Fibroblast of skin of left biceps (primary cell): ENCODE measurements around the gene LSR.

Source experiments
- DNase-seq, 2 experiments: peaks; one replicate each; pipeline ENCODE4 v3.0.0-alpha.2; 2013; ENCODE audit warnings: low read depth in 2 of 2

LSR gene

GRCh38 chr19:35302446-35302845 lies 53.6 kb downstream of the LSR start:
- no peak for DNase-seq

GRCh38 chr19:35303357-35303915 lies 54.6 kb downstream of the LSR start:
- no peak for DNase-seq

GRCh38 chr19:35304036-35304435 lies 55.2 kb downstream of the LSR start:
- no peak for DNase-seq

GRCh38 chr19:35305181-35305580 lies 56.4 kb downstream of the LSR start:
- no peak for DNase-seq

GRCh38 chr19:35306473-35307246 lies 57.9 kb downstream of the LSR start:
- no peak for DNase-seq

- no peak for DNase-seq
These were observed 59.1 kb downstream of the LSR start for GRCh38 chr19:35307931-35308330.

GRCh38 chr19:35308910-35309309 lies 60.1 kb downstream of the LSR start:
- no peak for DNase-seq

- no peak for DNase-seq
These were observed 60.9 kb downstream of the LSR start for GRCh38 chr19:35309481-35310279.

GRCh38 chr19:35310331-35310730 lies 61.5 kb downstream of the LSR start:
- no peak for DNase-seq

GRCh38 chr19:35310811-35311465 lies 62.1 kb downstream of the LSR start:
- no peak for DNase-seq

- DNase-seq: no peak
These were observed 63.3 kb downstream of the LSR start for GRCh38 chr19:35311901-35312665.

- DNase-seq: no peak
These were observed 64.8 kb downstream of the LSR start for GRCh38 chr19:35313587-35313986.

- no peak for DNase-seq
These were observed 65.2 kb downstream of the LSR start for GRCh38 chr19:35314031-35314430.

- DNase-seq: no peak
These were observed 66.2 kb downstream of the LSR start for GRCh38 chr19:35314858-35315470.

- DNase-seq: no peak
These were observed 67.1 kb downstream of the LSR start for GRCh38 chr19:35315883-35316282.

GRCh38 chr19:35316560-35316959 lies 67.8 kb downstream of the LSR start:
- no peak for DNase-seq
